Heart right ventricle (tissue), 16 donors: ENCODE measurements around the gene ZNF180. TPM values are rescaled to one million over a fixed set of nuclear protein-coding genes. Genes with fewer than 3 reads are reported as not detected.

Source experiments
- ATAC-seq, 8 donors: fragments of 200-7000 bp; cut with Tn5 transposase; one replicate each; pipeline ENCODE4 v1.9.1; 2020; ENCODE audit warnings: mild to moderate bottlenecking in 8 of 8, moderate library complexity in 8 of 8, moderate number of reproducible peaks in 1 of 8
- DNase-seq, 2 donors: peaks; one replicate each; pipeline ENCODE4 v3.0.0-alpha.2; 2020
- H3K27ac ChIP-seq, 10 donors: fragments of 200-600 bp; sonication (generic) in 2 of 10; one replicate each; pipeline versions ENCODE4 v1.5.0 to v1.8.0; 2020 to 2022; ENCODE audit warnings: mild to moderate bottlenecking in 3 of 10
- H3K27me3 ChIP-seq, 7 donors: fragments of 200-600 bp; one replicate each; pipeline ENCODE4 v1.8.0; 2021 to 2022; ENCODE audit warnings: mild to moderate bottlenecking in 2 of 7
- H3K36me3 ChIP-seq, 9 donors: fragments of 200-600 bp; sonication (generic) in 1 of 9; one replicate each; pipeline versions ENCODE4 v1.5.0 to v1.8.0; 2020 to 2022; ENCODE audit warnings: mild to moderate bottlenecking in 2 of 9
- H3K4me1 ChIP-seq, 9 donors: fragments of 200-600 bp; sonication (generic) in 1 of 9; one replicate each; pipeline versions ENCODE4 v1.5.0 to v1.8.0; 2020 to 2022; ENCODE audit warnings: mild to moderate bottlenecking in 4 of 9
- H3K4me3 ChIP-seq, 10 donors: fragments of 200-600 bp; sonication (generic) in 2 of 10; one replicate each; pipeline versions ENCODE4 v1.5.0 to v1.8.0; 2020 to 2022; ENCODE audit warnings: mild to moderate bottlenecking in 7 of 10, moderate library complexity in 2 of 10
- H3K9me3 ChIP-seq, 11 donors: fragments of 200-600 bp in 10 of 11; sonication (generic) in 2 of 11; one replicate each; pipeline versions ENCODE4 v1.5.0 to v1.8.0; 2013 to 2022; ENCODE audit warnings: mild to moderate bottlenecking in 2 of 11, control low read depth in 1 of 11, moderate library complexity in 1 of 11
- WGBS, 2 donors: extraction: QIAGEN DNeasy Blood & Tissue Kit; methylation state at CpG; one replicate each; pipeline ENCODE4 v1.1.7; 2013; ENCODE audit warnings: inconsistent platforms in 1 of 2; 5-methylcytosine and 5-hydroxymethylcytosine counted together
- intact Hi-C, 10 donors: fragments of 100-400 bp; cut with DNase I; formaldehyde crosslinking; loops; one replicate each; pipeline versions ENCODE4 v1.11.1 to v1.14.2; 2022
- polyA plus RNA-seq, 2 donors: library from polyadenylated mRNA; stranded (reverse); fragments of 200-250 nt; gene quantifications; one replicate each; pipeline ENCODE4 v1.2.3, GENCODE V29; 2013
- total RNA-seq, 10 donors: library from RNA; stranded (reverse); fragmentation: NEBNext Ultra II Directional in 3 of 10; extraction: Animal tissue kit (Norgen Biotek cat#: 25700) in 3 of 10; gene quantifications; one replicate each; pipeline versions ENCODE4 v1.2.1 to v1.2.4, GENCODE V29; 2021 to 2023
- TF ChIP-seq, protein P1 (sequence below), 9 donors: fragments of 200-600 bp; sonication (generic) in 2 of 9; IDR thresholded peaks; one replicate each; pipeline versions ENCODE4 v1.5.0 to v1.8.0; 2021 to 2022; ENCODE audit warnings: antibody characterized with exemption in 9 of 9, mild to moderate bottlenecking in 5 of 9, moderate library complexity in 1 of 9
- donor health status: Arrhythmogenic right ventricular cardiomyopathy.
- donor health status: ischemic (EF 13 %, LVEDD 7.1; RV severe dilation, severe dysfunction).
- donor health status: healthy with polysubstance abuse.
- donor health status: DM: no; HTN: yes; CAD: no.
- donor health status: DM: no; HTN: no; CAD: no.
- donor health status: ischemic (EF 25% LVEDD 6.9; RV normal size, moderate dysfunction).
- donor health status: ischemic (EF 25% LVEDD 5.7; RV mildly dilated, moderate dysfunction).
- donor health status: healthy.
- donor health status: DM: yes; HTN: yes; CAD: no.
- donor health status: Ischemic cardiomyopathy.
- donor health status: ischemic (EF 35%, LVEDD 5.7; RV mildly dilated, moderate dysfunction).
- donor health status: nonischemic (EF 11% LVEDD 7.7; RV severe dilation, severe dysfunction).
- donor health status: DM: yes; HTN: yes; CAD: no.
- donor health status: PGD.
- donor health status: ischemic (EF 29% LVEDD 5.4; RV normal size, mild dysfunction).
- donor health status: nonischemic (EF 23%, LVEDD 6.1; RV moderate dilation, normal function).

ZNF180 gene
- total and polyA plus RNA-seq, 12 donors, result 1.7 to 6.7 (median 4.5) TPM

- TF ChIP-seq, protein P1, sequence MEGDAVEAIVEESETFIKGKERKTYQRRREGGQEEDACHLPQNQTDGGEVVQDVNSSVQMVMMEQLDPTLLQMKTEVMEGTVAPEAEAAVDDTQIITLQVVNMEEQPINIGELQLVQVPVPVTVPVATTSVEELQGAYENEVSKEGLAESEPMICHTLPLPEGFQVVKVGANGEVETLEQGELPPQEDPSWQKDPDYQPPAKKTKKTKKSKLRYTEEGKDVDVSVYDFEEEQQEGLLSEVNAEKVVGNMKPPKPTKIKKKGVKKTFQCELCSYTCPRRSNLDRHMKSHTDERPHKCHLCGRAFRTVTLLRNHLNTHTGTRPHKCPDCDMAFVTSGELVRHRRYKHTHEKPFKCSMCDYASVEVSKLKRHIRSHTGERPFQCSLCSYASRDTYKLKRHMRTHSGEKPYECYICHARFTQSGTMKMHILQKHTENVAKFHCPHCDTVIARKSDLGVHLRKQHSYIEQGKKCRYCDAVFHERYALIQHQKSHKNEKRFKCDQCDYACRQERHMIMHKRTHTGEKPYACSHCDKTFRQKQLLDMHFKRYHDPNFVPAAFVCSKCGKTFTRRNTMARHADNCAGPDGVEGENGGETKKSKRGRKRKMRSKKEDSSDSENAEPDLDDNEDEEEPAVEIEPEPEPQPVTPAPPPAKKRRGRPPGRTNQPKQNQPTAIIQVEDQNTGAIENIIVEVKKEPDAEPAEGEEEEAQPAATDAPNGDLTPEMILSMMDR (IDR thresholded peaks at IDR 0.05), result no peak
- H3K4me3 ChIP-seq, result no peak overlapping the region
- intact Hi-C loops, result no loop called here
- WGBS, 2 donors, result 28 to 50% methylated on average over 4 of the region's 4 CpGs
- DNase-seq (no peak), ATAC-seq (no peak)
- H3K36me3 ChIP-seq, result no peaks in the 10 kb centered on the region
- H3K9me3 ChIP-seq, result no peaks in the 10 kb centered on the region
- no peaks in the 10 kb centered on the region for H3K4me1 ChIP-seq
- peaks cover 0 to 49% (median 0%) of the 10 kb centered on the region in 7 donors for H3K27me3 ChIP-seq
- H3K27ac ChIP-seq, result no peak overlapping the region
These were observed 25.6 kb upstream of the ZNF180 start for GRCh38 chr19:44525721-44526430.

- Histone ChIP-seq H3K27me3 (peaks cover 0 to 36% (median 0%) of the 10 kb centered on the region in 7 donors), H3K4me1 (no peaks in the 10 kb centered on the region), H3K36me3 (no peaks in the 10 kb centered on the region), H3K9me3 (peaks cover 0 to 3% (median 0%) of the 10 kb centered on the region in 11 donors), H3K4me3 (no peak overlapping the region), H3K27ac (no peak overlapping the region)
- DNase-seq (no peak), ATAC-seq (no peak)
- 88 to 92% methylated on average over 2 of the region's 2 CpGs for WGBS, 2 donors
- TF ChIP-seq, protein P1 (IDR thresholded peaks at IDR 0.05), result no peak
- intact Hi-C loops, result no loop called here
These were observed 21.0 kb upstream of the ZNF180 start for GRCh38 chr19:44521370-44521769.

- no peak for DNase-seq
- no peak for ATAC-seq
- peaks cover 0 to 13% (median 0%) of the 10 kb centered on the region in 11 donors for H3K9me3 ChIP-seq
- 78 to 81% methylated on average over 7 of the region's 7 CpGs for WGBS, 2 donors
- no peak overlapping the region for H3K27ac ChIP-seq
- TF ChIP-seq, protein P1 (IDR thresholded peaks at IDR 0.05), result no peak
- H3K4me1 ChIP-seq, result no peaks in the 10 kb centered on the region
- peaks cover 0 to 21% (median 3%) of the 10 kb centered on the region in 7 donors for H3K27me3 ChIP-seq
- no peaks in the 10 kb centered on the region for H3K36me3 ChIP-seq
- H3K4me3 ChIP-seq, result no peak overlapping the region
- intact Hi-C loops, result no loop called here
These were observed 16.8 kb upstream of the ZNF180 start for GRCh38 chr19:44517146-44517545.

DNA sequence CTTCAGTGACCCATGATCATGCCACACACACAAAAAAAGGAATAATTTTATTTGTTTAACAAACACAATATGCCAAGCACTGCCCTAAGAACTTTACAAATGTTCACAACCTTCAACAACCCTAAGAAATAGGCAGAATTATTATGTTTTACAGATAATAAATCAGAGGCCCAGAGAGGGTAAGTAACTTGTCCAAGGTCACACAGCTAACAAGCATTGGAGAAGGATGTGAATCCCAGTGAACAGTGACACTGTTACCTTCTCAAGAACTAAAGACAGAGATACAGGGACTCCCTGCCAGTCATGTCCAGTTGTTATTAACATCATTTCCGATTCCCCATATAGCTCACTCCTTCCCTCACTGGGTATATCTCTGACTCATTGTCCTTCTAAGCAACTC is 15.6 kb upstream of the ZNF180 start:
- Histone ChIP-seq H3K27ac (no peak overlapping the region), H3K36me3 (no peaks in the 10 kb centered on the region), H3K9me3 (peaks cover 0 to 13% (median 0%) of the 10 kb centered on the region in 11 donors), H3K4me1 (no peaks in the 10 kb centered on the region), H3K4me3 (no peak overlapping the region), H3K27me3 (peaks cover 0 to 24% (median 3%) of the 10 kb centered on the region in 7 donors)
- ATAC-seq, result no peak
- 93 to 97% methylated on average over 1 of the region's 1 CpG for WGBS, 2 donors
- TF ChIP-seq, protein P1 (IDR thresholded peaks at IDR 0.05), result no peak
- no peak for DNase-seq
- intact Hi-C loops, result no loop called here
